ES-I3 (cell line): Measurements from ENCODE around the gene VEGFC.

Experiments
- H3K36me3 ChIP-seq: 2 replicates; pipeline ENCODE4 v1.6.1; 2013; ENCODE audit warnings: mild to moderate bottlenecking, low read length, control low read depth, moderate library complexity; ENCODE audit not compliant: insufficient read depth
- H3K4me1 ChIP-seq: 2 replicates; pipeline ENCODE4 v1.6.1; 2013; ENCODE audit warnings: mild to moderate bottlenecking, control low read depth, low read length; ENCODE audit not compliant: insufficient read depth
- H3K9ac ChIP-seq: 2 replicates; pipeline ENCODE4 v1.6.1; 2013; ENCODE audit warnings: low read depth, mild to moderate bottlenecking, low read length, moderate library complexity
- H3K9me3 ChIP-seq: 2 replicates; pipeline ENCODE4 v1.6.1; 2013; ENCODE audit warnings: mild to moderate bottlenecking, low read length, moderate library complexity; ENCODE audit not compliant: control insufficient read depth, insufficient read depth

The VEGFC gene

DNA sequence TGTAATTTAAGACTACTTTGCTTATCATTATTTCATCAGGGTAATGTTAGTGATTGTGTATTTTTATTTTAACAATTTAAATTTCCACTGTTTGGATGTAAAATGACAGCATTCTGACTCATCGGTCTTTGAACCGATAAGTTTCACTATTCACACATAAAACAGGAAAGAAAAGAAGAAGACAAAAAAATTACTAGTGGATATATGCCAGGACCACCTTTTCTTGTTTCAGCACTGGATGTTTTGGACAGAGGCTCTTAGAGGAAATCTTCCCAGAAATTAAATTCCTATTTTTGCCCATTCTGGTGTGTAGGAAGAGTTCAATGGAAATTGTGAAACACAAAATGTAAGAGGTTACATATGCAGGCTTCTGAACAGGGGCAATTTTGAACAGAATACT lies 57.4 kb downstream of the VEGFC start:
- Histone ChIP-seq H3K36me3 (no peaks in the 10 kb centered on the region), H3K4me1 (no peaks in the 10 kb centered on the region), H3K9me3 (no peaks in the 10 kb centered on the region), H3K9ac (no peak overlapping the region)

DNA sequence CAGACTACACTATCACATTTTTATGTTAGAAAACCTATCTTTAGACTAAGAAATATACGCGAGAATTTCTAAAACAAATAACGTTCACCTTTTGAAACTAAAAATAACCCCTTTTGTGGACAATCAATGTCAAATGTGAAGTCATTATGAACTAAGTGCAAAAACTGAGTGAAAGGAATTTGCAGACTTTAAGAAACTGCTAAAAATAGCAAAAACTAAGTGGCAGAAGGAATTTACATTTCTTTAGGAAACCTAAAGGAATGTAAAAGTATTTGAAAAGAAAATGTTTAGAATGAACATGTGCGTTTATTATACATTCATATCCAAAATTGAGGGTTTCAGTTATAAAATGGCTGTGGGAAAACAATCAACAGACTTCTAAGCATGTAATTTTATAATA lies 58.3 kb downstream of the VEGFC start:
- H3K36me3 ChIP-seq: no peaks in the 10 kb centered on the region
- H3K9me3 ChIP-seq: no peaks in the 10 kb centered on the region
- H3K9ac ChIP-seq: no peak overlapping the region
- no peaks in the 10 kb centered on the region for H3K4me1 ChIP-seq

DNA sequence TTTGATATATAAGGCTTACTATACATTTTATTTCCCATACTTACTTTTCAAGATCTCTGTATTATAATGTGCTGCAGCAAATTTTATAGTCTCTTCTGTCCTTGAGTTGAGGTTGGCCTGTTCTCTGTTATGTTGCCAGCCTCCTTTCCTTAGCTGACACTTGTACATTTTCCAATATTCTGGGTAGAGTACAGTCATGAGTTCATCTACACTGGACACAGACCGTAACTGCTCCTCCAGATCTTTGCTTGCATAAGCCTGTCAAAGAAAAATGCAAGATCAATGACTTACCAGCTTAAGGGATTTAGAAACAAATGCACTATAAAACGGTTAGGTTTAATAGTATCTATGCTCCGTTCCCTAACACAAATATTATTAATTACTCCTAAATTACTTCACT lies 63.2 kb downstream of the VEGFC start:
- Histone ChIP-seq H3K4me1 (no peaks in the 10 kb centered on the region), H3K9ac (no peak overlapping the region), H3K9me3 (no peaks in the 10 kb centered on the region), H3K36me3 (no peaks in the 10 kb centered on the region)

DNA sequence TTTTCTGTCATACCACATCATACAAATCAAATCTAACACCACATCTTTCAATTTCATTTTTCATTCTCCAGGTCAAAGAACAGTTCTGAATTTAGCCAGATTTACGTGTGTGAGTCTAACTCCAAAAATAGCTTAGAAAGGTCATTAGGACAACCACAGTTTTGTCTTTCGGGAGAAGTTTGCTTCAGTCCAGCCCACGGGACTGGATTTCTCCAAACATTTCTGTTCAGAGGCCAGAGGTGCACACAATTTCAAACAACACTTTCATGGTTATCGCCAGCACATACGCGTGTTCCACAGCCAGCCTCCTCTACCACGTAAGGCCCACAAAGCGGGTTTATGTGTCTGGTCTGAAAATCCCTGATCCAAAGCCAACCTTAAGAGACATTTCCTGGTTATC lies 65.9 kb downstream of the VEGFC start:
- no peaks in the 10 kb centered on the region for H3K9me3 ChIP-seq
- no peaks in the 10 kb centered on the region for H3K4me1 ChIP-seq
- no peaks in the 10 kb centered on the region for H3K36me3 ChIP-seq
- H3K9ac ChIP-seq: no peak overlapping the region

DNA sequence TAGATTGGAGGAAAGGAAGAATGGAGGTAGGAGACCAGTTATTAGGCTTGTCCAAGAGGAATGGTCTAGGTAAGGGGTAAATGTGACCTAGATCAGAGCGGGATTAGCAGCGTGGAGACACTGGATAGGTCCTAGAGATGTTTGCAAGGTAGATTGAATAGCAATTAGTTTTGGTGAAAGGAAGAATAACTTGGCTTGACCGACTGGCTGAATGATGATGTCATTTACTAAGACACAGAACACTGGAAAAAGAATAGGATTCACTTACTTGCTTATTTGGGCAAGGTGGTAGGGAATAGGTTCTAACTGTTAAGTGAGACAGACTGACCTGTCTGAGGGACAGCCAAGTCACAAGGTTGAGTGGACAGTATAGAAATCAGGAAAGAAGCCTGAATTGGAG lies 71.3 kb downstream of the VEGFC start:
- Histone ChIP-seq H3K9ac (no peak overlapping the region), H3K4me1 (no peaks in the 10 kb centered on the region), H3K9me3 (no peaks in the 10 kb centered on the region), H3K36me3 (no peaks in the 10 kb centered on the region)

DNA sequence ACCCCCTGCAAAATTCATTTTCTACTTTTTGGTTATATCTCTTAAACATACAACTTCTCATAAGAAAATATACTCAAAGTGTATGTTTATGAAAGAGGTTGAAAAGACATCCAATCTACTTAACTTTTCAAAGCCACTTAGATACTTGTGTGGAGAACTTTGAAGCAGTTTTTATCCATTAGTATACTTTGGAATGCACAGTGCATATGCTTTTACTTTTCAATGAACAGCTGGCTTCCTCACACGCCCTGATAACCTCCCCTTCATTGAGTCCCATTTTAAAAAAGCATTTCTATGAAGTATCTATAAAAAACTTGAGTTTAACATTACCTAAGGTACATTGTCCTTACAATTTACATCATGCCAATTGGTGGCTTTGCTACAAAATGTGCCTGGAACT lies 73.8 kb downstream of the VEGFC start:
- no peaks in the 10 kb centered on the region for H3K9me3 ChIP-seq
- no peak overlapping the region for H3K9ac ChIP-seq
- no peaks in the 10 kb centered on the region for H3K36me3 ChIP-seq
- H3K4me1 ChIP-seq: no peaks in the 10 kb centered on the region

DNA sequence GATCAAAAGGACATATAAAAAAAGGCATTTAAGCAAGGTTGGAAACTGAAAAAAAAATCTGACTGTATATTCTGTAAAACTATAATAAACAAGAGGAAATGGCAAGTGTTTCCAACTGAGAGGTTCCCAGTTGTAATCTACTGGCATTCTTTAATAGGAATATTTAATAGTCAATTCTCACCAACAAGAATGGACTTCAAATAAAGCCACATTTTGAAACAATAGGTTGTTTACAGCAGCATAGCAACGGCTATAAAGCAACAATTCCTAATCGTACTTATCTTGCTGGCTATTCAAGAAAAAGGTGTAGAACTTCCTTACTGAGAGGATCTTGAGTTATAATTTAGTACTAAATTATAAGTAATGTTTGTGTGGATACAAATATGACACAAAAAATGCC lies 75.5 kb downstream of the VEGFC start:
- H3K9ac ChIP-seq: no peak overlapping the region
- no peaks in the 10 kb centered on the region for H3K9me3 ChIP-seq
- no peaks in the 10 kb centered on the region for H3K4me1 ChIP-seq
- no peaks in the 10 kb centered on the region for H3K36me3 ChIP-seq

DNA sequence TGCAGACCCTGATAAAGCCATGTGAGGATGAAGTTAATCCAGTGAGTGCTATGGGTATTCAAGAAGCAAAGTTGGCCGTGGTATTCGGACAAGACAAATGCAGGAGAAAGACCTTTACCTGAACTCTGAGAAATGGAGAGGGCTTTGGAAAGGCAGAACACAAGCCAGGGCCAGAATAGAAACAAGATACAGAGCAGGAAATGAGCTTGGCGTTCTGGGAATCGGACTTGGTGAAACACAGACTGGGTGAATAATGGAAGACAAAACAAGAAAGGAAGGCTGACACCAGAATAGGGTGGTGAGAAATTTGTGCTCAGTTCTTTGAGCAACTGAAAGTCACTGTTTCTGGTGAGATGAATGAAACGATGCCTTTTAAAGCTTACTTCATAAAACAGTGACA lies 83.3 kb downstream of the VEGFC start:
- Histone ChIP-seq H3K9ac (no peak overlapping the region), H3K36me3 (no peaks in the 10 kb centered on the region), H3K4me1 (no peaks in the 10 kb centered on the region), H3K9me3 (no peaks in the 10 kb centered on the region)

DNA sequence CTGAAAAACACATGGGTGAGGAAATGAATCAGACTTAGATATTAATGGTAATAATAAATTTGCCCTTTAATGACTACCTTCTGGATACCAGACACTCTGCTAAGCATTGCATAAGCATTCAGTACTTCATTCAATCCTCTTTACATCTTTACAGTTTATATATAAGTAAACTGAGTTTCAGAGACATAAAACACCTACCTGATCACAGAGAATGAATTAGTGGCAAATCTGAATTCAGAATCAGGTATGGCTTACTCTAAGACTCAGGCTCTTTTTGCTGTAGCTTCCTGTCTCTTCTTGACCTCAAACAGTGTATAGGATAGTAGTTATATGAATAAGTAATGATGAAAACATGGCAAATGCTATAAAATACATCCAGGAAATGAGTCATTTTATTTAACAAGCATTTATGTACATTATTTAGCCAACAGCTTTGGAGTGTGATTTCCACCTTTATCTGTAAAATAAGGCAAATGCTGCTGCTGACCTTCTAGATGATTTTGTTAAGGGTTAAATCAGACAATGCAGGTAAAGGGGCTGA lies 83.9 kb downstream of the VEGFC start:
- Histone ChIP-seq H3K9ac (no peak overlapping the region), H3K4me1 (no peaks in the 10 kb centered on the region), H3K9me3 (no peaks in the 10 kb centered on the region), H3K36me3 (no peaks in the 10 kb centered on the region)

DNA sequence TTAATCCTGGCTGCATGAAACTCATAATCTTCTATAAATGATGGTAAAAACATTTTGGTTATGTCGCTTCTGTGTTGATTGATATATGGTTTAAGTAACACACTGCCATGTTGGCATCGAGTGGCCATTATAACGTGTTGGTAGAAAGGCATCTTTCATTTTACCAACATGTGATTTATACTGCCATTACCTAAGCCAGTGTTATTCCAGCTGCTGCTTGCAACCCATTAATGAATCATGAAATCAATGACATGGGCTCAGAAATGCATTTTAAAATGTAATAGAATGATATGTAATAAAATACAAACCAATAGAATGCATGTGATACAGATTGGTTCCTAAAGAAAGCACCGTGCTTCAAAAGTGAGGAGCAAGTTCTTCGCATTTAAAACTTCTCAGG lies 102.0 kb downstream of the VEGFC start:
- H3K9me3 ChIP-seq: no peaks in the 10 kb centered on the region
- no peaks in the 10 kb centered on the region for H3K36me3 ChIP-seq
- no peaks in the 10 kb centered on the region for H3K4me1 ChIP-seq
- H3K9ac ChIP-seq: no peak overlapping the region

DNA sequence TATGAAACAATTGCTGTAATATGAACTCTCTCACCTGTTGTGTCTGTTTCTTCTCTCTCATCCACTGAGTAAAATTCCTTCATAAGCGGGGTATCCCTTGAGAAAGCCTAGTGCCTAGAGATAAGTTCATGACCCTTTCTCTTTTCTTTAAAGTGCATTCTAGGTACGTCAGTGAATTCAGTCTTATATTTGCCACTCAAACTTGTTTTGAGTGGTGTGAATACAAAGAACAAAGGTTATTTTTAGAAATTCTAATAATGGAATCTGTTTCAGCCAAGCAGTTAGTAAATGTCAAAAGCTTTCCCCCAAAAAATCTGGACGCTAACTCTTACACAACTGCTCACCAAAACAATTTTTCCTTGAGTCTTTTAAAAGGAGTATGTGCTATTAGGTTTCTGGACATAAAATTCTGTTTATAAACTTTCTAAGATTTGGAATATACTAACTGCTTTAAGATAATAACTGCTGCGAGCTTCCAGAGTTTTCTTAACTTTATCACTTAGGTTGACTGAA lies 112.0 kb downstream of the VEGFC start:
- H3K4me1 ChIP-seq: no peaks in the 10 kb centered on the region
- no peaks in the 10 kb centered on the region for H3K9me3 ChIP-seq
- no peaks in the 10 kb centered on the region for H3K36me3 ChIP-seq
- no peak overlapping the region for H3K9ac ChIP-seq

DNA sequence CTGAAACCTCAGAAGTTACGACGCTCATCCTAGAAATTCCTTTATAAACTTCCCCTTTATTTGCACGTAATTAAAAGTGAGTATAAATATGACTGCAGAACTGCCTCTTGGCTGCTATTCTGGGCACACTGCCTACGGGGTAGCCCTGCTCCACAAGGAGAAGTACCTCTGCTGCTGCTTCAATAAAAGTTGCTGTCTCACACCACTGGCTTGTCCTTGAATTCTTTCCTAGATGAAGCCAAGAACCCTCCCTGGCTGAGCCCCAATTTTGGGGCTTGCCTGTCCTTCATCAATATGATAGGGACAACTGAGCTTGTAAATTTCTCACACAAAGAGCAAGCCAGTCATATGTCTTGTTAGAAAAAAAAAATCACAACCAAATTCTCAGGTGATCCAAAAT lies 115.8 kb downstream of the VEGFC start:
- H3K9me3 ChIP-seq: no peaks in the 10 kb centered on the region
- H3K4me1 ChIP-seq: no peaks in the 10 kb centered on the region; the same call in 1 of the 2 replicates
- H3K36me3 ChIP-seq: no peaks in the 10 kb centered on the region
- no peak overlapping the region for H3K9ac ChIP-seq

DNA sequence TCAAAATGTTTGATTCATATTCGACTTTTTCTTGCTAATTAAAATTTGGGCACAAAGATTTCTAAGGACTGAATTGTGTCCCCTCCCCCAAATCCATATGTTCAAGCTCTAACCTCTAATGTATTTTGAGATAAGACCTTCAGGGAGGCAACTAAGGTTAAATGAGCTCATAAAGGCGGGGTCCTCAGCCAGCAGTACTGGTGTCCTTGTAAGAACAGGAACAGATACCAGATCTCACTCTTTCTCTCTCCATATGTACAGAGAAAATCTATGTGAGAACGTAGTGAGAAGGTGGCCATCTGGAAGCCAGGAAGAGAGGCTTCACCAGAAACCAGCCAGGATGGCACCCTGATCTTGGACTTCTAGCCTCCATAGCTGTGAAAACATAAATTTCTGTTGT lies 116.9 kb downstream of the VEGFC start:
- Histone ChIP-seq H3K9me3 (no peaks in the 10 kb centered on the region), H3K4me1 (no peaks in the 10 kb centered on the region; the same call in 1 of the 2 replicates), H3K9ac (no peak overlapping the region), H3K36me3 (no peaks in the 10 kb centered on the region)

DNA sequence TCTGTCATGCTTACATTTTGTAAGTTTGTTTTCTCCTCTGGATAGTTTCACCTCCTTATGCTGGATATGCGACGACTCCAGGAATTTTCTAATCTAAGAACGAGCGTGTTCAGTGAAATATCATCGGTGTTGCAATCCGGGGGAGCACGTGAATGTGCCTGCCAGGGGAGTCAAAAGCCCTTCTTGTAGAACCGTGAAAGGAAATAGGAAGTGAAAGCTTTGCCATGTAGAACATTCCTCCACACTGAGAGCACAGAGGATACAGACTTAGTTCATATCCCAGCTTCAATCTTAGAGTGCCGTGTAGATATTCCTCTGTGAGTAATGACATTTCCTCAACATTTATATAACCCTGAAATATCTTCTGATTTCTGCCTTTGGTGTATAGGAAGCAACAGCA lies 121.2 kb downstream of the VEGFC start:
- no peaks in the 10 kb centered on the region for H3K36me3 ChIP-seq
- no peaks in the 10 kb centered on the region for H3K9me3 ChIP-seq
- no peaks in the 10 kb centered on the region; the same call in 1 of the 2 replicates for H3K4me1 ChIP-seq
- no peak overlapping the region for H3K9ac ChIP-seq

DNA sequence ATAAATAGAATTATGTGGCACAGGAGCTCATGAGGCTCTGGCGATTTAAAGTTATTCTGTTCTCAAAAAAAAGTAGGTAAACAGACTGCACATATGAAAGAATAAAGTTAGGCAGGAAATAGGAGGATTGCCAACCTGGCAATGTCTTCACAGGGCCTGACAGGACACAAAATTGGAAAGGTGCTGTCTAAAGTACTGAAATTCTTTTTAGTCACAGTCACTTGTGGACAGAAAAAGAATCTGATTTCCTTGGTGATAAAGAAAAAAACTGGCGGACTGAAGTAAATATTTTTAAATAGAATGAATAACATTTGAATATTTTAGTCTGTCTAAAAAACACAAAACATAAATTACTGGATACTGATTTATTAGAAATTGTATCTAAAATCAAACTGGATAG lies 124.4 kb downstream of the VEGFC start:
- no peaks in the 10 kb centered on the region for H3K9me3 ChIP-seq
- H3K36me3 ChIP-seq: no peaks in the 10 kb centered on the region
- H3K9ac ChIP-seq: no peak overlapping the region
- no peaks in the 10 kb centered on the region for H3K4me1 ChIP-seq

DNA sequence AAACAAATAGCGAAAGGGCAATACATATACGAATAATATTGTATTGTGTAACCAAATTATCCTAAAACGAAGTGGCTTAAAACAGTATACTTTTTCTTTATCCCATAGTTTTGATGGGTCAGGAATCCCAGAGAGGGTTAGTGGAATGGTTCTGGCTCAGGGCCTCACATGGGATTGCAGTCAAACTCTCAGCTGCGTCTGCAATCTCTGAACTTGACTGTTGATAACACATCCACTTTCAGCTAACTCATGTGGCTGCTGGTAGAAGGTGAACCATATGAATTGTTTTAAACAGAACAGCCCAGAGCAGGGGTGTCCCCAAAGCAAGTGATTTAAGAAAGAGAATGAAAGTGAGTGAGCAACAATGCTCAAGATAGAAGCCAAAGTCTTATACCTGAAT lies 127.8 kb downstream of the VEGFC start:
- Histone ChIP-seq H3K9me3 (no peaks in the 10 kb centered on the region), H3K9ac (no peak overlapping the region)

More for the DNA sequence above, 127.8 kb downstream of the VEGFC start:
- Histone ChIP-seq H3K36me3 (no peaks in the 10 kb centered on the region), H3K4me1 (no peaks in the 10 kb centered on the region)
